Measurements from ENCODE around the gene NLGN4Y.

The NLGN4Y gene

DNA sequence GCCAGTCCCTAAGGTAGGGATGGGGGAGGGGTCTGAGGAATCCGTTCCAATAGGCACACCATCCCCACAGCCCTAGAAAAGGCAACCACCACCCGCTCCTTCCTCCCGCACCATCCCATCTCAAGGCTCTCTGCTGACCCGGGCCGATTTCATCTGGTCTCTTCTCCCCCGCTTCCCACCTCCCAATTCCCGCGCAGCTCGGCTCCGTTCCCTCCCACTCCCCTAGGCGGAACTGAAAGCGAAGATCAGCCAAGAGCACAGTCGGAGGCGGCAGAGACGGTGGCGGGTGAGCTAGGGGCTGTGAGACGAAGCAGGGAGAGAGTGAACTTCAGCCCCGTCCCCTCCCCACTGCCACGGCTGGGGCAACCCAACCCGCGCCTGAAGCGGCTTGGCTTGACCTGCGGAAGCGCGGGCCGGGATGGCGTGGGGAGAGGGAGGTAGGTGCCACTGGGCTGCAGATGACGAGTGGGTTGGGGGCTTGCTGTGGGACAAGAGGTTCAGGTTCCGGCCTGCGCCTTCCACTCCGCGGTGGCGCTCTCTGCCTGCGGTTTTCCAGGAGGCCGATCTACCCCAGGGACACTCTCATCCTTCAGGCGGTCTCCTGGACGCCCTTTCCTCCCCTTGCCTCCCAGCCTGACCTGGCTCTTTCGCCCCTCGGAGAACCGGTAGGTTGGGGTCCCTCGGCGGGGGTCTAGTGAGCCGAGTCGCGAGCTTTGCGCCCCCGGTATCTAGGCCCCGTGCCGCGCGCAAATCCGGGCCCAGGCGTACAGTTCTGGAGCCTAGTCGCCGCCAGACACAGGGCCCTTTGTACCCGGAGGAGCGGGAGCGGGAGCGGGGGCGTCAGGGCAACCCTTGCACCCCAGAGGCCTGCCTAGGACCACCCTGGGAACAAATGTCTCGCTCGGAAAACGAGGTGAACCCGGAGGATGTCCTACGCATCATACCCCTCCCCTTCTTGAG, at the start of gene NLGN4Y:
NLGN4Y (plus strand) TSS at position 258 of the 960 bp plus-strand sequence. CDS start 97,591 bp downstream, outside the sequence.
- DNase-seq: peak; percentile 28

DNA sequence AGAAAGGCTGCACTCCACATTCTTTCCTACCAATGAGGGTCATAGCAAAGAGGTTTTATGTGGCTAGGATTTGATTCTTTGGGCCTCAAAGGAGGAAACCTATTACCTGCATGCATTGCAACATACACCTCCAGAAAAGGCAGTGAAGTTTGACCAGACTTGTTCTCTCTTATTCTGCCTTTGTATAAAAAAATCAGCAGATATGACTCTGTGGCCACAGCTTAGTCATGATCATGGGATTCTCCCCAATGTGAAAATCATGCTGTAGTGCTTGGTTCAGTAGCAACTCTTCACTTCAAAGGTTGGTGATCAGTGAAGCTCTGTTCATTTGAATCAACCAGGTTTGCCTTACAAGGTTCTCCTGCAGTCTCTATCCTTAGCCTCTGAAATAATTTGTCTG, 38.4 kb upstream of the NLGN4Y start:
- no peak for DNase-seq

DNA sequence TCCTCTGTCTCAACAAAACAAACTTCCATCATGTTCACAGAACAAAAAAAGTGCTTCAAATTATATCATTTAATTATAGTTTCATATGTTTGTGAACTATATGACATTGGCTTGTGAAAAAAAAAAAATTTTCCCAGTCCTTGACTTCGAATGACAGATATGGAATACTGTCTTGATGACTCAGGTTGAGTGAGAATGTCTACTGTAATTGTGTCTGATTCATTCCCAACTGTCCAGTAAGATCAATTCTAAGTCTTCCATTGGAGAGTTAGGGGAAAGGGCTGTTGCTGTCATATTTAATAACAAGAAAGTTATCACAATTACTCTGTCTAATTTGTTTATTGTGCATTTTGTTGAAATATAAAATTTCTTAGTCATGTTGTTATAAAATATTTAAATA, 34.1 kb upstream of the NLGN4Y start:
- DNase-seq: no peak

DNA sequence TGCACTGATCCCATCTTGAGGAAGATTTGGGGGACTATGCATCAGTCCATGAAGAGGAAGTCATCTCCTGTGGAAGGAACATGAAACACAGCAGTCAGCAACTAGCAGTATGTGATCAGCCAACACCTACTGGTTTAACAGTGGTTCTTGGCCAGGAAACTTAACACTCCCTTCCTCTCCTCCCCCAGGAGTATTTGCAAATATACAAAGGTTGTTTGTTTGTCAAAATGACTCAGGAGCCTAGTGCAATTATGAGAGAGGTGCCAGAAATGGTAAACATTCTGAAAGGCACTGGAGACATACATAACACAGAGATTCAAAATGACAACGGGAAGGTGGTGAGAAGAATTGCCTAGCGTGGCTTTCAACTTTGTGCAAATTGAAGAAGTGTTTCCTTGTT, 26.3 kb upstream of the NLGN4Y start:
- no peak for DNase-seq

DNA sequence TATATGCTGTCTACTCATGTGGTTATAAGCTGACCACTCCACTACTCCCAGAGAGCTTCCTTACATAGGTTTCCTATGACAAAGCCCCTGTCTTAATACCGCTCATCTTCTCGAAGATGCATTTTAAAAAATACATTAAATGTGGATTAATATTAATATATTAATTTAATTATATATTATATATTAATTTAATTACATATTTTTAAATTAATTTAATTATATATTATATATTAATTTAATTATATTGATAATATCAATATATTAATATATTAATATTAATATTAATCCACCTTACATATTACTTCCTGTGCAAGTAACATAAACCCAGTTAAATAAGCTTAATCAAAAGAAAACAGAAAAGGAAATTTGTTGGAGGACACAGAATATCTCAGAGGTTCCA, 19.7 kb upstream of the NLGN4Y start:
- no peak for DNase-seq

DNA sequence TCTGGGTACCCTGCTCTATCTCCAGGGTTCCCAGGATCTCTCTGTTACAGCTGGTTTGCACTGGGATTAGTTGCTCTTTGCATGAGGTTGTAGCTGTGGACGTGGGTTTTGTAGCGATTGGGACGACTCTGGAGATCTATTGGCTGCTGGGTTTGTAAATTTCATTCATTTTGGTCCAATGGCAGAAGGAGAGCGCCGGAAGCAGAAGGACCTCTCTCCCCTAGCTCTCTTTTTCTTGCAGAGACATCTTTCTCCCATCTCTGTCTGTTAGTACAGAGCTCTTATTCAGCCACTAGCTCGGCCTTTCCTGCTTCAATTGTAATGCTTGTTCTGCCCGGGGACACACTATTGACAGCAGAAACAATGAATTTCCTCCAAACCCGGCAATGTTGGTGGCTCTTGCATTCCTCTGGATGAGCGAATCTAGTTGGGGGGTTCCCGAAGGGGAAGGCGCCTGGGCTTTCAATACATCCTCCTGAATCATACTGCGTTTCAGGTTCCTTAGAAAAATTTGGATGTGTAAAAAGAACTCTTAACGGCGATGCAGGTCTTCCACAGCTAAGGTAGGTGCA, 1.9 kb upstream of the NLGN4Y start:
- peak; percentile 19 for DNase-seq

DNA sequence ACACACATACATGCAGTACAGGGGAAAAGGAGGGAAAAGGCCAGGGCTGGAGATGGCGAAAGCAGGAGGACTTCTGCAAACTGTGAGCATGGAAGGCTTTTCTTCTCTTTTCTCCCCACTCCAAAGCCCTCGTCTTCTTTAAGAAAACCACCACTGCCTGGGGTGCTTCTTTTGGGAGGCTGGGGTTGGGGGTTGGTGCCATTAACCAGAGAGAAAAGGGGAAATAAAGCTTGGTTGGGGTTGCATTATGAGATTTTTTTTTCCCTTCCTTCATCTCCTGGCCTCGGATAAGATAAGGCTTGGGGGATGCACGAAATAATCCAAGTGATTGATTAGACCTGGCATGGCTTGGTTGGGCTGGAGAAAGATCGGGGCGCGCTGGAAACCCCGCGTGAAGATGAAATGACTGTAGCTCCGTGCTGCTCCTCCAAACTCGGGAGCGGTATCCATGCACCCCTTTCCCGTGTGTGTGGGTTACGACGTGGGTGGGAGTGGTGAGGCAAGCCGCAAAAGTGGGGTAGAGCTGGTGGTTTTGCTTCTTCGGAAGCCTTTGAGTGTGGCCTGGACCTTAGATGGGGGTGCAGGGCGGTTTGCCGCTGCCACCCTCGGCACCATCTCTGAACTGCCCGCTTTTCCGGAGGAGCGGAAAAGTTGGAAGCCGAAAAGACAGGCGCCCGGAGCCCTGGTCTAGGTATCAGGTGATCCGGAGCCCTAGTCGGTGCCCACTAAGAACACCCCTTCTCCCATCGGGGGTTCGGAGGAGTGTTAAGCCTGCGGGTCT, 648 bp upstream of the NLGN4Y start:
- DNase-seq: no peak

DNA sequence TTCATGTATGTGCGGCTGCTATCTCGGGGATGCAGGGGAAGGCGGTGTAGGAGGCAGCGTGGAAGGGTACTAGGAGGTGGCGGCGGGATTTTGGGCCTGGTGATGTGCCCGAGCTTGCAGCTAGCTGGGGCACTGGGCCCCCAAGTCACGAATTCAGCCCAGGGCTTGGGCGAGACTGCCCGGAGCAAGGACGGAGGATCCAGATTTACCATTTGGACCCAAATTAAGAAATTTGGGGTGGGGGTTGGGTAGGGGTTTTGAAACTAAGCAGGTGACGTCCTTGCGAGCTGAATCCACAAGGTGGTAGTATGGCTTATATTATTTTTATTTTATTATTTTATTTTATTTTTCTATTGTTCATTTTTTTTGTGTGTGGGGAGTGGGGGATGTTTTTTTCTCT, 986 bp downstream of the NLGN4Y start:
- peak; percentile 19 for DNase-seq

DNA sequence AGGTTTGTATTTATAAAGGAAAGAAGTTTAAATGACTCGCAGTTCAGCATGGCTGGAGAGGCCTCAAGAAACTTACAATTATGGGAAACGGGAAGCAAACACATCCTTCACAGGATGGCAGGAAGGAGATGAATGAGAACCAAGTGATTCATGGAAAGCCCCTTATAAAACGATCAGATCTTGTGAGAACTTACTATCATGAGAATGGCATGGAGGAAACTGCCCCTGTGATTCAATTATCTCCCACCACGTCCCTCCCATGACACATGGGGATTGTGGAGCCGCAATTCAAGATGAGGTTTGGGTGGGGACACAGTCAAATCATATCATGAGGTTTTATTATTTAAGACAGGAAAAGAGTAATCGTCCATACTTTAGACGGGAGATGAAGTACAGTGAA, 4.0 kb downstream of the NLGN4Y start:
- no peak for DNase-seq

DNA sequence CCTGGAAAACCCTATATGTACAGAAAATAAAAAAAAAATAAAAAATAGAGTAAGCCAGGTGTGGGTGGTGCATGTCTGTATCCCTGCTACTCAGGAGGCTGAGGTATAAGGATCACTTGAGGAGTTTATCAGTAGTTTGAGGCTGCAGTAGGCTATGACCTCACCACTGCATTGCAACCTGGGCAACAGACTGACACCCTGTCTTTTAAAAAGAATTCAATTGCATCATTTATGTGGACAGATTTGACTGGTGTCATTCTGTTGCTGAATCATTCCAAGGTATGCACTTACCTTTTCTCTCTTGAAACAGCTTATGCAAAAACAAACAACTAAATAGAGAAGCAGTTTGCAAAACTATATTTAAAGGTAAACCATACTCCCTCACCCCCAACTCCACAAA, 12.4 kb downstream of the NLGN4Y start:
- DNase-seq: no peak

DNA sequence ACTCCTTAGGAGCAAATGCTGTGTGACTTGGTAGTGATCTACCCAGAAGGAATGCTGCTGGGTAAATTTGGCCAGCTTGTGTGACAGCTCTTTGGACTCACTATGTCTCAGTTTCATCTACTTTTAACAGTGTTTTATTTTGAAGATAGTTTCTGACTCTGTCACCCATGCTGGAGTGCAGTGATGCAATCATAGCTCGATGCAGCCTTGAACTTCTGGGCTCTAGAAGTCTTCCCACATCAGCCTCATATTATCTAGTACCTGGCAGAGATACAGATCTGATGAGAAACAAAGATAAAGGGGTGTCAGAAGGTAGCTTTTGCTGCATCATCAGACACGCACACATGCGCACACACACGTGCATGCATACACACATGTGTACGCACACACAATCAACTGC, 19.2 kb downstream of the NLGN4Y start:
- no peak for DNase-seq

DNA sequence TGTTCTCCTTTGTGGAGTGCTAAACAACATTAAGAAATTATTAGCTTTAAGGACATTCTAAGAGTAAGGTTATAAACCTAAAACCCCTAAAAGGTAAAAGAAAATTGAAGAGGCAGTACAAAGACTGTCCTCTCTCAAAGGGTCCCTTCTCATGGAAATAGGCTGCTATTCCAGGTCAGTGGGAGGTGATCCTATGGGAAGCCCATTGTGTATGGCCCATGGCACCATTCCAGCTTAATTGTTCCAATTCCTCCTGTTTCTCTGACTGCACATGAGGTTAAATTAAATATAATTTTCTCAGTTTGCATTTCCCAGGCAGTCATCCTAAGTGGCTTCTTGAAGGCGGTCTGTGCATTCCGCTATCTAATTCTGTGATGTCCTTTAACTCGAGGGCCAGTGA, 57.0 kb downstream of the NLGN4Y start:
- DNase-seq: no peak

DNA sequence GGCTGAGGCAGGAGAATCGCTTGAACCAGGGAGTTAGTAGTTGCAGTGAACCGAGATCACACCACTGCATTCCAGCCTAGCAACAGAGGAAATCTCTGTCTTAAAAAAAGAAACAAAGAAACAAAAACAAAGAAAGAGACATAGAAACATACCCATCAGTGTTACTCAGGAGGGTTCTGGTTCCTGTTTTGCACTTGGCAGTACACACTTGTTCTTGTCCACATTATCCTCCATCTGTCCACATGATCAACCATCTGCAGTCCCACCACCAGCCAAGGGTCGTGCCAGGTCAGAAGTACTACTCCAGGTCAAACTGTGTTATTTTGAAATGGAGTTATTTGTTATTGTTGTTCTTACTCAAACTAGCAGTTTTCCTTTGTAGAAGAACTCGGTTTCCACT, 62.4 kb downstream of the NLGN4Y start:
- no peak for DNase-seq

DNA sequence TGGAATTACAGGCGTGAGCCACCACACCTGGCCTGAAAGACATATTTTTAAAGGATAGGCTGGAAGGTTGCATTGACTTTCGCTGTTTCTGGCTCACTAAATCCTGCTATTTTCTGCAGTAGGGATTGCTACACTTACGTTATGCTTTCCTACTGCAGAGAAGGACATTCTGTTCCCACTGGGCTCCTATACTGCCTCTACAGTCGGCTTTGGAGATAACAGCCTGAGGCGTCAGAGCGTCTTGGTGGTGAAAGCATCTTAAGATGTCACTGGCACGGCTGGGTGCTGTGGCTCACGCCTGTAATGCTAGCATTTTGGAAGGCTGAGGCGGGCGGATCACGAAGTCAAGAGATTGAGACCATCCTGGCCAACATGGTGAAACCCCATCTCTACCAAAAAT, 77.0 kb downstream of the NLGN4Y start:
- DNase-seq: no peak

DNA sequence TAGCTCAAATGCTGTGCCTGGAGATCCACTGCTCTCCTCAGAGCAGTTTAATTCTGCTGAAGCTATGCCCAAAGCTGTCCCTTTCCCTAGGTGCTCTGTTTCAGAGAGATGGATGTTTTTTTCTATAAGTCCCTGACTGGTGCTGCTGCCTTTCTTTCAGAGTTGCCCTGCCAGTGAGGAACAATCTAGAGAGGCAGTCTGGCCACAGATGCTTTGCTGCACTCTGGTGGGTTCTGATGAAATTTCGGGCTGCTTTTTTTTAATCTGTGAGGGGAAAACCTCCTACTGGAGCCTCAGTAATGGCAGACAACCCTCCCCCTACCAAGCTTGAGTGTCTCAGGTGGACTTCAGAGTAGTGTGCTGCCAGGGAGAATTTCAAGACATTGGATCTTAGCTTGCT, 93.3 kb downstream of the NLGN4Y start:
- DNase-seq: no peak

DNA sequence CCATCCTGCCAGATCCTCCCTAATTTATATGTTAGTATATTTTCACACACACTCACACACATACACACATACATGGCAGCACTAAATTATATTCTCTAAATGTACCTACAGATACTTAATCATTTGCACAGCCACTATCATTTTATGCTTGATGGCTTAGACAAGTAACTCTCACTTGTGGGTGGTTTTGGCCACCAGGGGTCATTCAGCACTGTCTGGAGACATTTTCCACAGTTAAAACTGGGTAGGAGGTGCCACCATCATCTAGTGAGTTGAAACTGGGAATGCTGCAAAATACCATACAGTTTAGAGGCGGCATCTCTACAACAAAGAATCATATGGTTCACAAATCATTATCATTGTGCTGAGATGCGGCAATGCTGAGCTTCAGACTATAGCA, 94.2 kb downstream of the NLGN4Y start:
- peak; percentile 3 for DNase-seq

DNA sequence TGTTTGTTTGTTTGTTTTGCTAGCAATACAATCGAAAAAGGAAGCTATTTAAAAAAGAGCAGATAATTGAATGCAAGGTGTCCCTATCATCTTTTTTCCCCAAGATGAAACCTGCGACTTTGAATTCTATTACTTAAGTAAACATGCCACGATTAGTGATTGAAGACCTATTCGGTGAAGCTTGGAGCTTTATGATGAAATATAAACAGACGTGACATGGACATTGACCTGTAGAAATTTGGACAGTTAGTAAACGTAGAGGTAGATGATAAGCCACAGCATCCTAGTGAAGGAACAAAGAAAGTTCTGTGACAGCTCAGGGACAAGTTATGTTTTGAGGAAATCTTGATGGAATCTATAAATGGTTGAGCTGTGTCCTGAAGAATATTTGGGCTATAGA, 103.9 kb downstream of the NLGN4Y start:
- no peak for DNase-seq

DNA sequence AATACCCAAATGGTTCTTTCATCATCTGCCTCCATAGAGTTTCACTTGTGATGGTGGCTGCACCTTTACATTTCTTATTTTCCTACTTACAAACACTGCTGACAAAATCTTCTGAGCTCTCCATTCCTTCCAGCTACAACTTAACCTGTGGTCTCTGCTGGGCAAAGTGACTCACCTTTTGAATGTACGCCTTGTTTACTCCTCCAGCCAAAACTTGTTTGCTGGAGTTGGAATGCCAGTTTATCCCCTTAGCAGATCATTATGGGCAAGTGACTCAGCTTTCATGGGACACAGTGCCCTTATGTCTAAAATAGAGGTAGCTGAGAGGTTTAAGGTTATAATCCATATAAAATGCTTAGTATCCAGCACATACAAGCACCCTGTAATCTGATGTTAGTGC, 107.3 kb downstream of the NLGN4Y start:
- no peak for DNase-seq

DNA sequence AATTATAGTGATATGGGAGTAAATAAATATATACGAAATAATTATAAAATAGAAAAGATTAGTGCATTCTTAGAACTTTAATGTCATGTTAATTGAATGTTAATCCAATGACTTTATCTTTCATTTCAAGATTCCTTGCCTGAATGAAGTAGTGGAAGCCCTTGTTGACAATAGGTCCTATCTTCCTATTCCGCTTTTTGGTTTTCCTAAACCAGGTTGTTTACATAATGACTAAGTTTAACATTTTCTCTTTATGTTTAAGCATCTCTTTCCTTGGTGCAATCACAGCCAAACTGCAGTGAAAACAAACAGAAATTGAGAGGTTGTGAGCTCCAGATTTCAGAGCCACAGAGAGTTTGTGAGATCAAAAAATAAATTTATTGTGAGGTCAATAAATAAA, 109.4 kb downstream of the NLGN4Y start:
- DNase-seq: no peak

DNA sequence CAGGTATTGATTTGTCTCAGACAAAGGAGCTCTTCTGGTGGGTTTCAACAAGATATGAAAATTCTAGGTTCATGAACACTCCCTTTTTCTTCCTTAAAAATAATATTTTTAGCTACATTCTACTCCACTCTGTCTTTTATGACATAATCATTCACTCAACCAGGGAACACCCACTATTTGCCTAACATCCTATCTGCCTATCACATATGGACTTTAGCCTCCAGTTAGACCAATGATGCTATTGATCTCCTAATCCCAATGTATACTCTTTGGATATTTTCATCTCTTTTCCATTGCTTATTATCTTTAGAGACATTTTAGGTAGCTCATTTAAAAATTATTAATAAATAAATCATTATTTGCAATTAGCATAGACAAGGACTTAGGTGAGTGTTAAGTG, 110.6 kb downstream of the NLGN4Y start:
- DNase-seq: no peak

DNA sequence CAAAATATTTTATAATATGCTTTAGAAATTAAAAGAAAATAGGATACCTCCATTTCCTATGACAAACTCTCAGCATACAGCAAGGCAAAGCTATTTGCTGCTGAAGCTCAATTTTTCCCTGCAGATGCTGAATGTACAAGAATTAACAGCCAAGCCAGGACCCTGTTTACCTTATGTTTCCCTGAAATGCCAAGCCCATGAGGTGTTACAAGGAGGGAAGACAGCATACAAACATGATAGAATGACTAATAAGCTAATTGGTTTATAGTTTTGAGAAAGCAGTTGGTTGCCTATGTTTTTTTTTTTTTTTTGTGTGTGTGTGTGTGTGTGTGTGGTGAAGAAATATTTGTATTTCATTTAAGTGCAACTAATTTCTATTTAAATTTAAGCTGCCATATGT, 113.2 kb downstream of the NLGN4Y start:
- DNase-seq: peak; percentile 18

DNA sequence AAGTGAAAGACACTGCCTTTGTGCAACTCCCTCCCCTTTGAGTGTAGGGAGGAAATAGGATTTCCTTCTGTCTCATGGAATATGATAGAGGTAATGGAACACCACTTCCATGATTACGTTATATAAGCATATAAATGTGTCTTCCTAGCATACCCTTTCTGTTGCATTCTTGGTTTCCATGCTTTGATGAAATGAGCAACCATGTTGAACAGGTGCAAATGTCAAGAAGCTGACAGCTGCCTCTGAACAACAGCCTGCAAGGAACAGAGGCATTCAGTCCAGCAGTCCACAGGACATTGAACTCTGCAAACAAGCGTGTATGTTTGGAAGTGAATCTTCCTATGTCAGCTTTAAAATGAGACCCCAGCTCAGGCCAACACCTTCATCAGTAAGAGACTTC, 117.5 kb downstream of the NLGN4Y start:
- DNase-seq: no peak

DNA sequence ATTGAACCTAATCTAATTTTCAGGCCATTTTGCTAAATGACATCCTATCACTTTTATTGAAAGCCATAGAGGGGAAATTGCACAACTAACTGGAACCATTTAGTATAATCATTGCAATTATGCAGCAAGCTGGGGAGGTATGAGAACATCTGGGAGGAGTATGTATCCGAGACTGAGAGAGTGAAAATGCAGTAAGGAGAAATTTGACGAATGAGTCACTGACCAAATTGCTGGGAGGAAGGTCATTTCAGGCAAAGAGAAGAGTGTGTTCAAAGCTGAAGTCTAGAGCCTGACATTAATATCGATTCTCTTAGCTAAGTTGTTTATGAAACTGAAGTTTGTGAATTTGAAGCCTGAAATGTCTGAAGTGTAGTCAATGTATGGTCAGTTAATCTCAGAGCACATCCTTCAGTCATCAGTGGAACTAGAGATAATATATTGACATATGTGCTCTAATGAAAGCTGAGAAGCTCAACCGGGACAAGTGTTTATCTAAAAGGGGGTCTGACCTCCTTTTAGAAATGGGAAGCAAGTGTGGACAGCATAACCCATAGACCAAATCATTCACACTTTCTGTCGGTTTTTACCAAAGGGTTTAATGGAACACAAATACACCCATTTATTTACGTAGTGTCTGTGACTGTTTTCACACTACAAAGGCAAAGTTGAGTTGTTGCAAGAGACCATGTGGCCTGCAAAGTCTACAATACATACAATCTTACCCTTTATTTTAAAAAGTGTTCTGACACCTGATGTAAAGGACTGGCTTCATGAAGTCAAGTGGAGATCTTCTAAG, 120.0 kb downstream of the NLGN4Y start:
- DNase-seq: peak; percentile 84

Data from fibroblast of skin of right quadriceps (primary cell).